Body of pancreas (tissue), 4 donors: ENCODE measurements around the gene NHSL1. TPM values are rescaled to one million over a fixed set of nuclear protein-coding genes. Genes with fewer than 3 reads are reported as not detected.

Source experiments
- ATAC-seq: fragments of 150-250 bp; one replicate; pipeline ENCODE4 v1.9.1; 2016
- DNase-seq, 4 donors: peaks; one replicate each; pipeline ENCODE4 v3.0.0-alpha.2; 2019
- H3K27ac ChIP-seq, 4 donors: fragments of 200-600 bp; sonication (generic); 1 replicate in 3 of 4; 2 replicates in 1 of 4; pipeline versions ENCODE4 v1.5.1 to v1.6.1; 2016 to 2019; ENCODE audit warnings: mild to moderate bottlenecking in 1 of 4, mixed read lengths in 1 of 4, moderate library complexity in 1 of 4
- H3K27me3 ChIP-seq, 2 donors: fragments of 200-600 bp; sonication (generic); one replicate each; pipeline ENCODE4 v1.6.0; 2016; ENCODE audit warnings: mild to moderate bottlenecking in 1 of 2
- H3K36me3 ChIP-seq, 2 donors: fragments of 200-600 bp; sonication (generic); replicated peaks in 1 of 2; 2 replicates each; pipeline ENCODE4 v1.5.1; 2016; ENCODE audit warnings: low read depth in 2 of 2; ENCODE audit not compliant: insufficient read depth in 1 of 2
- H3K4me1 ChIP-seq: fragments of 200-600 bp; sonication (generic); one replicate; pipeline ENCODE4 v1.6.0; 2016
- H3K4me3 ChIP-seq, 2 donors: fragments of 200-600 bp; sonication (generic); 1 replicate in 1 of 2; 2 replicates in 1 of 2; pipeline ENCODE4 v1.5.1; 2016 to 2019
- H3K9me3 ChIP-seq, 3 donors: fragments of 200-600 bp; sonication (generic); 1 replicate in 2 of 3; 2 replicates in 1 of 3; pipeline ENCODE4 v1.5.1; 2016
- CTCF ChIP-seq, 7 experiments: fragments of 450-650 bp in 4 of 7; fragments of 200-600 bp in 3 of 7; sonication (generic) in 3 of 7; IDR thresholded peaks; one replicate each; pipeline ENCODE4 v1.5.1; 2016 to 2019; ENCODE audit warnings: antibody characterized with exemption in 7 of 7
- POLR2A ChIP-seq, 3 donors: fragments of 450-650 bp; IDR thresholded peaks; one replicate each; pipeline ENCODE4 v1.6.1; 2016; ENCODE audit warnings: antibody characterized with exemption in 3 of 3, mild to moderate bottlenecking in 2 of 3
- intact Hi-C: fragments of 100-400 bp; cut with DNase I; formaldehyde crosslinking; loops from one replicate; pipeline ENCODE4 v1.15.1; 2023
- microRNA-seq, 2 donors: library from miRNA; unstranded; fragments of <30 nt; microRNA quantifications; one replicate each; pipeline ENCODE4, GENCODE V29; 2016; ENCODE audit warnings: borderline number of aligned reads in 2 of 2, borderline replicate concordance in 2 of 2
- small RNA-seq: library from RNA; depleted of rRNA; stranded (forward); fragments of <200 nt; gene quantifications from one replicate; pipeline ENCODE3, GENCODE V24; 2016
- total RNA-seq, 2 donors: library from RNA; depleted of rRNA; stranded (reverse); fragments of >200 nt; gene quantifications; one replicate each; pipeline ENCODE4 v1.1.0, GENCODE V29; 2016

The NHSL1 gene
- total RNA-seq, 2 donors from 2014 or later: 5.2 to 7.3 TPM

- Histone ChIP-seq H3K4me3 (no peak overlapping the region), H3K36me3 (no peaks in the 10 kb centered on the region), H3K9me3 (no peaks in the 10 kb centered on the region), H3K27ac (no peak overlapping the region), H3K27me3 (no peaks in the 10 kb centered on the region), H3K4me1 (peaks cover 10% of the 10 kb centered on the region)
- ATAC-seq: no peak
- TF ChIP-seq POLR2A (IDR thresholded peaks at IDR 0.05) (no peak), CTCF (IDR thresholded peaks at IDR 0.05) (no peak)
- intact Hi-C loops: no loop called here
- no peak for DNase-seq
Measured at GRCh38 chr6:138374230-138374629, 125.1 kb downstream of the NHSL1 start.

DNA sequence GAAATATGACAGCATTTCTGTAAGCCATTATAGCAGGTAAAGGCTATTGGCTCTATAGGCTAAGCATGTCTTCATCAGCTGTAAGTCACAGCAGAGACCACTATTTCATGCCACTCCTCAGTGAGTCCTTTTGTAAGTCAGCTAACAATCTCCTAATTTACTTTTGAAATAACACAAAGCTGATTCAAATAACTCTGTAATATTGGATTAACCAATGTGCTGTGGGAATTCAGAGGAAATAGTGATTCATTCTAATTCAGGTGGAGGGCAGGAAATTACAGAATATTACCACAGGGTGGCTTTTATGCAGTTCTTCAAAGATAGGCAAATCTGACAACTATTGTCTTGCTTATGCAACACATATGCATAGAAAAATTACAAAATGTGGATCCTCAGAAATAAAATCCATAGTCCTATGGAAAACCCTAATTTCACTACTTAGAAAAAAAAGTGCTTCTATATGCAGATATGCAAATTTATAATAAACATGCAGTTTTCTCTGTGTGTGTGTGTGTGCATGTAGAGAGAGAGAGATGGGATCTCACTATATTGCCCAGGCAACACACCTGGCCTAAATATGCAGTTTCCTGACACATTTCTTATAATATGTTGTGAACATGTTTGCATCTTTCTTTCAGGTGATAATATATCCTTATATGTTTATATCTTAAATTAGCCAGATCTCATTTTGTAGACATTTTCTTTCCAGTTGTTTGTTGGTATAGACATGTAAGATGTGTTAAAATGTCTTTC, 126.4 kb downstream of the NHSL1 start:
- Histone ChIP-seq H3K4me3 (no peak overlapping the region), H3K27me3 (no peaks in the 10 kb centered on the region), H3K9me3 (no peaks in the 10 kb centered on the region), H3K4me1 (peaks cover 10% of the 10 kb centered on the region), H3K36me3 (no peaks in the 10 kb centered on the region), H3K27ac (no peak overlapping the region)
- intact Hi-C loops: no loop called here
- DNase-seq (no peak), ATAC-seq (no peak)
- TF ChIP-seq CTCF (IDR thresholded peaks at IDR 0.05) (peak in 1 of 7 experiments; percentile 6), POLR2A (IDR thresholded peaks at IDR 0.05) (no peak)

Small RNAs within 50 kb of the gene (microRNA-seq; reads per million reads assigned to microRNA genes)
- gene MIR3145: 0 to 1.4 reads per million in 2 donors

Small RNAs within 50 kb of the gene (small RNA-seq; reads per million reads assigned to genes)
- gene AL031003.1 (not detected), gene AL391669.1 (not detected), gene MIR3145 (not detected)

Other genes starting within 250 kb of the NHSL1 start
- gene SMIM28, start 121.6 kb downstream of the NHSL1 start, total RNA-seq: not detected
- 100 to 1,000 TPM in 1 of 2 donors, 10 to 100 TPM in 1; 33.2 to 181 TPM for gene HEBP2, start 95.3 kb downstream of the NHSL1 start, total RNA-seq